Measurements from ENCODE around the gene MED12.
"Not testable (repeated sequence)": the region's sequence is repeated elsewhere in the genome, so short reads cannot be mapped to it uniquely, and the experiment has no call there.

MED12 gene

DNA sequence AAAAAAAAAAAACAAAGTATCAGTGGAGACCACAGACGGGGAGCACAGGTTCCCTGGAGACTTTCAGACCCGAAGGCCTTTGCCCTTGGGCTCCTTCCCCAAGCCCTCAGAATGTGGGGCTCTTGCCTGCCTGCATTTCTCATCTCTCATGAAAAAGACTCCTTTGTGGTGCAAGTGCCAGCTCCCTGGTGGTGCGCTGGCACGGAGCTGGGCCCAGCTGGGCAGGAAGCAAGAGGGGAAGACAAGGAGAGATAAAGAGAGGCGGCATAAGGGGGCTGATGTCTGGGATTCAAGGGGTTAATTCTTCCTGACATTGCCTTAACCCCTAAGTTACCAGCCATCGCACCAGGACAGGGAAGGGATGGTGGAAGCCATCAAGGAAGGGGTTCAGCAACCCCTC lies 48.1 kb downstream of the MED12 start:
- DNase-seq = no peak

DNA sequence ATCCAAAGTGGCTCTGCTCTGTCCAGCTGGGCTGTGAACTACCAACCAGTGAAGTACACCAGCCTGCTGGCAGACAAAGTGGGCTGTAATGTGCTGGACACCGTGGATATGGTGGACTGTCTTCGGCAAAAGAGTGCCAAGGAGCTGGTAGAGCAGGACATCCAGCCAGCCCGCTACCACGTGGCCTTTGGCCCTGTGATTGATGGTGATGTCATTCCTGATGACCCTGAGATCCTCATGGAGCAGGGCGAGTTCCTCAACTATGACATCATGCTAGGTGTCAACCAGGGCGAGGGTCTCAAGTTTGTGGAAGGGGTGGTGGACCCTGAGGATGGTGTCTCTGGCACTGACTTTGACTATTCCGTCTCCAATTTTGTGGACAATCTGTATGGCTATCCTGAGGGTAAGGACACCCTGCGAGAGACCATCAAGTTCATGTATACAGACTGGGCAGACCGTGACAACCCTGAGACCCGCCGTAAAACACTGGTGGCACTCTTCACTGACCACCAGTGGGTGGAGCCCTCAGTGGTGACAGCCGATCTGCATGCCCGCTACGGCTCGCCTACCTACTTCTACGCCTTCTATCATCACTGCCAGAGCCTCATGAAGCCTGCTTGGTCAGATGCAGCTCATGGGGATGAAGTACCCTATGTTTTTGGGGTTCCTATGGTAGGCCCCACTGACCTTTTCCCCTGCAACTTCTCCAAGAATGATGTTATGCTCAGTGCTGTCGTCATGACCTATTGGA lies 48.8 kb downstream of the MED12 start:
- DNase-seq = no peak

DNA sequence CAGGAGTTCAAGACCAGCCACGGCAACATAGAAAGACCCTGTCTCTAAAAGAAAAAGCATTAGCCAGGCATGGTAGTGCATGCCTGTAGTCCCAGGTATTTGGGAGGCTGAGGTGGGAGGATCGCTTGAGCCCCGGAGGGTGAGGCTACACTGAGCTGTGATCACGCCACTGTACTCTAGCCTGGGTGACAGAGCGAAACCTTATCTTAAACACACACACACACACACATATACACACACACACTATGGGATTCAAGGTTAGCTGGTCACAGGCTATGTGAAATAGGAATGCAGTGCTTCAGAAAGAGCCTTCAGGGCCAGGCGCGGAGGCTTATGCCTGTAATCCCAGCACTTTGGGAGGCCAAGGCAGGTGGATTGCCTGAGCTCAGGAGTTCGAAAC lies 49.7 kb downstream of the MED12 start:
- DNase-seq = no peak

DNA sequence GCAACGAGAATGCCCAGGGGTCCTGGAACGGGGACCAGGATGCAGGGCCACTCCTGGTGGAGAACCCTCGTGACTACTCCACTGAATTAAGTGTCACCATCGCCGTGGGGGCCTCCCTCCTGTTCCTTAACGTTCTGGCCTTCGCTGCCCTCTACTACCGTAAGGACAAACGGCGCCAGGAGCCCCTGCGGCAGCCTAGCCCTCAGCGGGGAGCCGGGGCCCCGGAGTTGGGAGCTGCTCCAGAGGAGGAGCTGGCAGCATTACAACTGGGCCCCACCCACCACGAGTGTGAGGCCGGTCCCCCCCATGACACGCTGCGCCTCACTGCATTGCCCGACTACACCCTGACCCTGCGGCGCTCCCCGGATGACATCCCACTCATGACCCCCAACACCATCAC lies 51.2 kb downstream of the MED12 start:
- DNase-seq = no peak

DNA sequence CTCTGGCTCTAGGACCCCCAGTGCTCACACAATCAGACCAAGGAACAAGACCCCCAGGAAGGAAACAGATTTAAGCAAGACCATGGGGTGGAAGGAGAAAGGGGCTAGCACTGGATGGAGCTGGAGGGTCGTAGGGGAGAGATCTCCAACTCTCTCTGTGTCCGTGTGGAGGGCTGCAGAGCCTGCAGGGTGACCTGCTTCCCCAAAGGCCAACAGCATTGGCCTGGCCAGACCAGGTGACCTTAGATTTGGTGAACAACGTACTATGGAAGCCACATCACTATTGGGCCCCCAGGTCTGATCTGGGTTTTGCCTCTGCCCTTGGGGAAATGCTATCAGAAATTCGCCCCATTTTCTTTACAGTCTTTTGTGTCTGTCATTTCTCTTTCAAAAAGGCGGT lies 52.3 kb downstream of the MED12 start:
- no peak for DNase-seq

DNA sequence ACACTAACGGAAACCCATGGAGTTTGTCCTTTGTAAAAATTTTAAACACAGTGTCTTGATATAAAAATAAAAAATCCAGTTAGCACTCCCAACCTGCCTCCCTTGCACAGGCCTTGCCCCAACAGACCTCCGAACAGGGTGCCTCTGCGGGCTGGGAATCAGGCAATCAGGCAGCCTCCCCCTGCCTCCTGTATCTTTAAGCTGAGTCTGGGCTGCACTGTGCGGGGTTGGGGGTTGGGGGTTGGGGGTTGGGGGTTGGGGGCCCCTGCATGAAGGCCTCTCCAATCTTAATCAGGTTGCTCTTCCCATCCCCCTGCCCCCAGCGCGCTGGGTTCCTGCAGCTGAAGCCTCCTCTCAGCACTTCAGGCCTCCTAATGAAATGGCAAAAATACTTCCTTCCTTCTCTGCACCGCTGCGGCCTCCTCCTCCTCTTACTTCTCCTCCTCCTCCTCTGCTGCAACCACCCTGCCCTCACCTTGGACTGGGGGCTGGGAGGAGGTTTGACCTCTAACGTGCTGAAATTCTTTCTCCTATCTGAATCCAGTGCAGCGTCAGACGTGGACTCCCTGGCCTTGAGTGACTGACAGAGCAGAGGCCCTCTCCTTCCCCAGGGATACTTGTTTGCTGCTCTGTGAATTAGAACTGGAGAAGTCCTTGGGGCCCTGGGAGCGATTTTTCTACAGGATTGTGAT lies 52.9 kb downstream of the MED12 start:
- no peak for DNase-seq

DNA sequence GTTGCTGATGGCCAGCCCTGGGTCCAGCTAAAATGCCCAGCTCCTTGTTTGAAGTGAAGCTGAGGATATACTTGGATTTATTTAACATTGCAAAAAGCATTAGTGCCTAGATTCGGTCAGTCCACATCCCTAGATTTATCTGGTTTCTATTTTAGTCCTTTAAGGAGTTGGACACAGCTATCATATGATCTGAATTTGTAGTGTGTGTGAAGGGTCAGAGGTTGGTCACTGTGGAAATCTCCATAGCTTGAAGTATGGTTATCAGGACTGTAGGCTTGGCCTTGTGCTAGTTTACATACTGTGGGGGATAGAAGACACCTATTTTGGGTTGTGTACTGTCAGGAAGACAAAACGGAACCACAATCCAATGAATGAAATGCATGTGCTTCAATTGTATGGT lies 55.0 kb downstream of the MED12 start:
- no peak for DNase-seq

DNA sequence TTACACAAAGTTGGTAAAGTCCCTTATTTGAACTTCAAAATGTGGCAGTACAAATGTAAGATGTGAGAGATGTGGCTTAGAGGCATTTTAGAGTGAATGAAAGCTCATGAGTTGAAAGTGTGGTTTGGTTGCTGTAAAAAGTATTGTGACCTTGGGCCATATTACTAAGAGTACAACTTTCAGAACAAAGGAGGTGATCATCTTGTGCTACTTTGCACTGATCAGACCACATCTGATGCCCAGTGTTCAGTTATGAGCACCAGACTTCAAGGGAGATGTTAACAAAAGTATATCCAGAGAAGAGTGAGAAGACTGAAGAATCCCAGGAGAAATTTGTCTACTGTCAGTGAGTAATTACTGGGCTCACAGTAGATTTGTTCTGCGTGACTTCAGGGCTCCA lies 56.4 kb downstream of the MED12 start:
- DNase-seq = no peak

DNA sequence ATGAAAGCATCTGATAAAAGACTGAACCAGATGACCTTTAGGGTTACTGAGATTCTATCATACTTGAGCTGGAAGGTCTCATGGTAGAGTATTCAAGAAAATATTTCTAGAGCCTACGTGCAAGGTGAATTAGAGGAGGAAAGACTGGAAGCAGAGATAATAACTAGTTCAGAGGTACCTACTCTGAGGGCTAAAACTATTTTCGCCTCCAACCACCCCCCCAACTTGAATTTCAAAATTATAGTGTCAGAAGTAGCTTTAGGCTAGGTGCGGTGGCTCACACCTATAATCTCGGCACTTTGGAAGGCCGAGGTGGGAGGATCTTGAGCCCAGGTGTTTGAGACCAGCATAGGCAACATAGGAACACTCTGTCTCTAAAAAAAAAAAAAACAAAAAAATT lies 57.1 kb downstream of the MED12 start:
- DNase-seq = no peak

DNA sequence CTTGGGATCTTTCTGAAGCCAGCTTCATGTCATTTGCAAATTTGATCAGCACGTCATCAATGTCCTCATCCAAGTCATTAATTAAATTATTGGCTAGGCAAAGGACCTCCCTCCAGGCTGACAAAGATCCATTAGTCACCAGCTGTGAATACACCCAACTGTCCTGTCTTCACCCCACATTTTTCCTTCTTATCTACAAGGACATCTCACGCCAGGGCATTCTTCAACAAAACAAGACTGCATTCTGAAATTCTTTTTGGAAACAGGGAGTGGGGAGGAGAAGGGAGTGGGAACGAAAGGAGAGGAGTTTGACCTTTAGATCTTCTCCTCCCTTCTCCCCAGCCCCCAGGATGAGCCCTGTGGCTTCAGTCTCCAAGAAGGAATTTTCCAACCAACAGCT lies 58.9 kb downstream of the MED12 start:
- DNase-seq = no peak

DNA sequence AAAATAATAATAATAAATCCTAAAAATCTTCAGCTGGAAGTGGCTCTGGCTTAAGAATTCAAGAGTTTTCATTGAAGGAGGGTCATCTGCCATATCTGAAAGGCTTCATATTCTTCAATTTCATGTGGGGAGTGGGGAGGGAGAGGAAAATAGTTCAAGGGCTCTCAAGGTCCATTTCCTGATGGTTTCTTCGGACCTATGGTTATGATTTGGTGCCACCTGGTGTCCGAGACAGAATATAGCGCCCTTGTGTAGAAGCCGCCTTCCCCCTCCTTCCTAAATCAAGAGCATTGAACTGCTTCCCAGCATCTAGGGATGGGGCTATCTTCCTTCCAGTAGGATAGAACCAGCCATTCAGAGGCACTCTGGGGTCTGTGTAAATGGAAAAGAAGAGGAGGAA lies 60.5 kb downstream of the MED12 start:
- DNase-seq = peak; percentile 54 to 77

DNA sequence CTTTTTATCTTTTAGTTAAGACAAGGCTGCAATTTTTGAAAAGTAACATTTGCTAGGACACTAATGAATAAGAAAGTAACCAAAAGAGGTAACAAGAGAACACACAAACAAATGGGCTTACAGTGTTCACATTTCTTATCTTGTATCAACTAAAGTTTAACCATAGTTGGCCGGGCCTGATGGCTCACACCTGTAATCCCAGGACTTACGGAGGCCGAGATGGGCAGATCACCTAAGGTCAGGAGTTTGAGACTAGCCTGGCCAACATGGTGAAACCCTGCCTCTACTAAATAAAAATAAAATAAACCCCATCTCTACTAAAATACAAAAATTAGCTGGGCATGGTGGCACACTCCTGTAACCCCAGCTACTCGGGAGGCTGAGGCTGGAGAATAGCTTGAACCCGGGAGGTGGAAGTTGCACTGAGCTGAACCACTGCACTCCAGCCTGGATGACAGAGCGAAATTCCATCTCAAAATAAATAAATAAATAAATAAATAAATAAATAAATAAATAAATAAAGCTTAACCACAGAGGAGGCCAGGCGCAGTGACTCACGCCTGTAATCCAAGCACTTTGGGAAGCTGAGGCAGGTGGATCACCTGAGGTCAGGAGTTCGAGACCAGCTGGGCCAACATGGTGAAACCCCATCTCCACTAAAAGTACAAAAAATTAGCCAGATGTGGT lies 62.3 kb downstream of the MED12 start:
- DNase-seq = not testable (repeated sequence)

DNA sequence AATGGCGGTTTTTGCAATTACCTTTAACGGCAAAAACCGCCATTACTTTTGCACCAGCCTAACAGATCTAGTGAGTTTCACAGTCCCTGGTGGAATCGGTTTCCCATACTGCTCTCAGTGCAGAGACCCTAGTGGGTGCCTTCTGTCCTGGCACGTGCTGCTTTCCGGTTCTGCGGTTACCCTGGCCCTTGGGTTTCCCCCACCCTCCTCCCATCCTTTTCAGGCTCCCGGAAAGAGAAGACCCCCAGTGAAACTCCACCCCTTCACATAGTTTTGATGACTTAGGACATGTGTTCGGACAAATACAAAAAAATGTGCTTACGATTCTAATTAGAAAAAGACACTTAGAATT lies 63.1 kb downstream of the MED12 start:
- peak; percentile 53 to 68 for DNase-seq

DNA sequence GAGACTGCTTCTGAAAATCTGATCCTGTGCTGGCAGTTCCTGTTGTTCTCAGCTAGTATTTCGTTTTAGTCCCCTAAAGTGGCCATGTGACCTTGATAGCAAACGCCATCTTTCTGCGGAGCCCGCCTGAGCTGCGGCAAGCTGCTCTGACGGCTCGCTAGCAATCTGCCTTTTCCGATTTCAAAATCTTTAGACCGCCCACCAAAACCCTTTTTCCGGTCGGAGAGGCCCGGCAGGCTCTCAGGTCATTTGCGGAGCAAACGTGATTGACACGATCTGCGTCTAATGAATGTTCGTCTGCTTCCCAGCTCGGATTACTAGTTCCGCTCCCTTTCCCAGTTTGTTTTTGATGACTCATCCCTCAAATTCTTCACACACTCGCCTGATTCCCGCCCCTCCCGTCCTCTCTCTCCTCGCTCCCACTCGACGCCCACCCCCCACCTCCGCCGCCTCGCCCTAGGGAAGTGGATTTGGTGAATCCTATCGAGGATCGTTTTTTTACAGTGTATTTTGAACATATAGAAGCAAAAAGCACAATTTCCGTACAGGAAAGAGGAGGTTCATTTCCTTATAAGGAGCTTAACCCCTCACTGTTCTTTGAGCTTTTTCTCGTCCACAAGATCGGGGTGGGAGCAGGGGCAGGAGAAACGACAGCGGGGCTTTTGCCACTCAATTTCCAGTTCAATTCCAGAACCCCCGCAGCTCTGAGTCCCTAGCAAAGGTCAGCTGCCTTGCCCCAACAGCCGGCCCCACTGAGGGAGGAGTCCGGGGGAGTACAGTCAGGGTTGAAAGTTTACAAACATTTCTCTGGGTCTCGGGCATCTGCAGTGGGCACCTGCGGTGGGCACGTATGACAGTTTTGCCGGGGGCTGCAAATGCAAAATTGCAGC lies 63.8 kb downstream of the MED12 start:
- DNase-seq = peak; percentile 96 to 99

DNA sequence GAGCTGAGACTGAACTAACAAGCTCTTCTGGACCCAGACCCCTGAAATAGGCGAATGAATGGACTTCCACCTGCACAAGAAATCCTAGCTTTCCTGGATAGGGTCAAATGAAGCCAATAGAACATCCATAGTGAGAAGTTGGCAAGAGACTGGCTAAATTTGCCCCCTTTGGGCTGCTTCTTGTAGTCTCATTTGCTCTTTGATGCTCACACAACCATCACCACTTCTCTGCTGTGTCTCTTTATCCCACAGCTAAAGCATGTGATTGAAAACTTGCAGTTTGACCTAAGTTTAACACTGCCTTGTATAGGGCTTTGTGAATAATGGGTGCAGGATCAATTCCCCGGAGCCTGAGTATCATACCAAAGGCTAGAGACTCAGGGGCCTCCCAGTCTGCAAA lies 64.5 kb downstream of the MED12 start:
- peak in 1 of 2 experiments; percentile 7 for DNase-seq

DNA sequence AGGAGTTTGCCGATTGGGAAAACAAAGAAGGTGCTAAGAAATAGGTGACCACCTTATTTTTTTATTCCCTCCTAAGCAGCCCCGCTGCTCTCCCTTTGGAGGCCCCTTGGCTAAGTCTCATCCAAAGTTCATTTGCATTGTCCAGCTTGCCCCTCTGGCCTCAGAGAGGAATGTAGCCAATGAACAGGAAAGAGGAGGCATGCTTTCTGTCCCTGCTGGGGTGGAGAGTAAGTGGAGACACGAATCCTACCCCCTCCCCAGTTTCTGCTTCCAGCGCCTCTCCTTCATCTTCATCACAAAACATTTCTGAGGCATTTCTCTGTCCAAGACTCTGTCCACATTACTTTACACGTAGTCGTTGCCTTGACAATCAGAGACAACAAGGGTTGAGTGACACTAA lies 64.9 kb downstream of the MED12 start:
- DNase-seq = no peak

DNA sequence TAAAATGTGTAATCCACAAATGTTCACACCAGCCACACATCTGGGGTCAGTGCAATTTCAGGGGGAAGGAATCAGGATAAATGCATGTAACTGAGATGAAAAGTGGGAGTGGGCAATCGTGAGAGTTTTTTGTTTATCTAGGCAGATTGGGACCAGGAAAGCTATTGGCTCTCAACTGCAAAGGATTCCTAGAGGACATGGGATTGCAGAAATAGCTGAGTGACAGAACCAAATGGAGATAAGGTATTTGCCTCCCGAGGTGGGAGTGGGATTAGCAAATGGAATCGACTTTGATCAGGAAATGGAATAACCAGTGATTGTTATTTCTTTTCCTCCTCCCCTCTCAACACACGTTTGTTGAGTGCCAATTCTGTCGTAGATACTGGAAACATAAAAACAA lies 65.7 kb downstream of the MED12 start:
- no peak for DNase-seq

DNA sequence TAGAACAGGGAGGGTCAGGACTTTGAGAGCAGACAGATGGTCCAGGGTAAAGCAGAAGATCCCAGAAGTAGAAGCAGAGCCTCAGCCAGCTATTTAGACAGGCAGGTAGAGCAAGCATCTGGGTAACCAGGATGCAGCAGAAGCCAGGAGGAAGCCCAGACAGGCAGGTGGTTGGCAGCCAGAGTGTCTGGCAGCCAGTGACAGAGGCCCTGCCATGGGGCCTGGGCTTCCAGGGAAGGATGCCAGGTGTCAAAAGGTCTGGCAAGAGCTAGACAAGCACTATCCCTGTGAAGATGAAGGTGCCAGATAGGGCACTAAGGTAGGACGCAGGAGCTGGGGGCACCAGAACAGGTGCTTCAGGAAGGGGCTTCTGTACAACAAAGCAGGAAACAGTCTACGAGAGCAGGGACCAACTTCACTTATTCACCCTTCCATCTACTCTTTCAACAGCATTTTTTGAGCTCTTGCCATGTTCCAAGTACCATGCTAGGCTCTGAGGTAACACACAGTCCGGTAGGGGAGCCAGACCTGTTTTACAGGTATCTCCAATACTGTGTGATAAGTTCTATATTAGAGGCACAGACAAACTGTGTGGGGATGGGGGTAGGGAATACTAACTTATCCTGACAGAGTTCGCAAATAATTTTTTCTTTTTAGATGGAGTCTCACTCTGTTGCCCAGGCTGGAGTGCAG lies 66.6 kb downstream of the MED12 start:
- DNase-seq = no peak

DNA sequence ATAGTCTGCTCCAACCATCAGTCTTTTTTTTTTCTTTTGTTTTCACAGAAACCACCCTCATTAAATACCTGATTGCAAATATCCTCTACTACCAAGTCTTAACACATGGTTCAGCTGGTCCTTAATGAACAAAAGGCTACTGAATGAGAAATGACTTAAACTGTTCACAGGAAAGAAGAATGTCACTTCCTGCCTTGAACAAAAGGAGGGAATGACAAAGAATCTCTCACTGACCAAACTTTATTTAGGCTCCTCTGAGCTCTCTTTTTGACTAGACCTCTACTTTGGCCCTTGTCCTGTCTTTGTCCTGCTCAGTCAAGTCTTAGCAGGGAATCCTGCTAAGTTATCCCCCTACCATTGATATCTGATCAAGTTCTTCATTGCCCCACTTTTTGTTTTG lies 72.9 kb downstream of the MED12 start:
- no peak for DNase-seq
